ENCODE measurements around the gene POLD4.
A peak's percentile ranks its signal among the peaks of the same experiment; 100 is the strongest.

Gene POLD4

DNA sequence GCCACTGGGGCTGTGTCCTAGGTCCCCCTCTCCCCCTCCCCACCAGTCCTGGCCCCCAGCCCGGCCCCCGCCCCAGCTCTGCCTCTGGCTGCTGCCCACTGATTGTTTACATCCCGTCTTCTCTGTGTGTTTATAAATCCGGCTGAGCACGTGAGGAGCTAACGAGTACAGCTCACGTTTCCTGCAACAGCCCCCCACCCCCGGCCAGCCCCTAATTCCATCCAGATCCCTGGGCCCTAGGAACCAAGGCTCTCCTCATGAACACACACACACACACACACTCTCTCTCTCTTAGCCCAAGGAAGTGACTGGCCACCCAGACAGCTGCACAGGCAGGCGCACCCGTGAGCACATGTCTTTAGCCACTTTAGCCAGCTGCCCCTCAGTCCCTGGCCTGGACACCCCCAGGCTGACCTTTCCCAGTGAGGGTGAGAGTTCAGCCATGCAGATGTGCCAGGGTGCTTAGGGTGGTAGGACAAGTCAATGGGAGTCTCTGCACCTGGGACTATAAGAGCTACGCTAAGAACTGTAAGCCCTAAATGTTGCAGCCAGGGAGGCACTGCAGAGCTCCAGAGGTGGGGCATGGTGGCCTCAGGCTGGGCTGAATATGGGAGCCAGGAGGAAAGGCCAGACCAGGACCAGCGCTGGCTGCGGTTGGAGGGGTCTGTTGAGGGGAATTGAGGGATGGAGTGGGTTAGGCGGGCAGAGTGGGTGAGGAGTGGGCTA is 17.2 kb upstream of the POLD4 start:
- no peak for DNase-seq

DNA sequence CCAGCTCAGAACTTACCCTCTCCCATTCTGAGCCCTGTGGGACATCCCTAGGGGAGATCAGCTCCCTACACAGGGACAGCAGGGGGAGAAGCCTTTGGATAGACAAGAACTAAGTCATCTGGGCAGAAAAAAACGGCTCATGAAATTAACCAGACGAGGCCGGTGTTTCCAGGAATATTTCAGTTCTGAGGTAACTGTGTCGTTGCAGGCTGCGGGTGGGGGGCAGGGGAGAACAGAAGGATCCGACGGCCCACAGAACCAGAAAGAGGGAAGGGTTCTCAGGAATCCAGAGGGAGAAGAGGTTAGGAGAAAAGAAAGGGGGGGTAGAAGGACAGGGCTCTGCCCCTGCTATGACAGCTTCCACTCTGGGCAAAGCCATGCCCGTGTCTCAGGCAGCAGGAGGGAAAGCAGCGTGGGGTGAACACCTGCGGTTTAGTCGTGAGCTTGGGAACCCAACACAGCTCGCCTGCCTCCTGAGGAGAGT is 16.5 kb upstream of the POLD4 start:
- no peak for DNase-seq

DNA sequence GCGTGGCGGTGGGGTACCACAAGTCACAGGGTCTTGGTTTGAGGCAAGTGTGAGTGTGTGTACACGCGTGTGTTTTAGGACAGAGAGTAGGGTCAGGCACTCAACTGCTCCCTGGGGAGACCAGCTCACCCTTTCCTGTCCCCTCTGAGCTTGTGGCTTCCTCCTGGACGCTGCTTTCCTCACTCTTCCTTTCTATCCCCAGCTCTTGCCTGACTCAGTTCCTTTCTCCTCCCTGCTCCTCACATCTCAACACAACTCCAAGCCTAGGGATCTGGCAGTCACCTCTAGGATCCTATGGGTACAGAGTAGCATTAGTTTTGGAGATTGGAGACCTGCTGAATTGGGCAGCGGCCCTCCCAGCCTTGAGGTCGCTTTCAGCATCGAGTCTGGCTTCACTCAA is 15.9 kb upstream of the POLD4 start:
- no peak for DNase-seq

DNA sequence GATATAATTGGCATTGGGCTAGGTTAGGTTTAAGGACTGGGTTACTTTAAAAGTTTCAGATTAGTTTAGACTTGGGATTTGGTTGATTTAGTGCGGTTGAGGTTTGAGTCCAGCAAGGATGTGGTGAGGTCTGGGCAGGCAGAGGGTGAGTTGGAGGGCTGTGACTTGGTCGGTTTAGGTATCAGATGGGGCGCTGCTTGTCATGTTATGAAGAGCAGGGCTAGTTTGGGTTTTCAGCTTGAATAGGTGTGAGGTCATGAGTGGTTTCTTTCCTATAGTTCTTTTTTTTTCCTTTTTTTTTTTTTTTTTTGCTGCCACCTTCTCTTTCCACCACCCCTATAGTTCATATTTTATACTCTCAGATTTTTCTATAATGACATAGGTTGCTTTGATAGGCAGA is 15.3 kb upstream of the POLD4 start:
- DNase-seq = no peak

DNA sequence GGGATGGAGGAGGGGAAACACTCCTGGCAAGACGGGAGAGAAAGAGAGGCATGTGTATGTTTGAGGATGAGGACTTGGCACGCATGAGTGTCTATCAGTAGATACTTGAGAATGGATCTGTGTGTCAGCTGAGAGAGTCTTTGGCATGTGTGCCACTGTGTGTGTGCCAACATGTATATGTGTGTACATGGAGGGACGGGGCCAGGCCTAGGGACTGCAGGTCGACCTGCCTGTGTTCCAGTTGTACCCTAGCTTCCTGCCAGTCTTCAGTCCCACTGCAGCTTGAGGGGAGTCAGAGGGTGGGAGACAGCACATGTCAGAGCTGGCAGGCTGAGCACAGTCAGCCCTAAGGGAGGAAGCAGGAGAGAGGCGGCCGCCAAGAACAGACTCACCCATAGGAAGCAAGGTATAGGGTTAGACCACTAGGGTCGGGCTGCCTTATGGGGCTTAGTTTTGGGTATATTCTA is 14.4 kb upstream of the POLD4 start:
- no peak for DNase-seq

DNA sequence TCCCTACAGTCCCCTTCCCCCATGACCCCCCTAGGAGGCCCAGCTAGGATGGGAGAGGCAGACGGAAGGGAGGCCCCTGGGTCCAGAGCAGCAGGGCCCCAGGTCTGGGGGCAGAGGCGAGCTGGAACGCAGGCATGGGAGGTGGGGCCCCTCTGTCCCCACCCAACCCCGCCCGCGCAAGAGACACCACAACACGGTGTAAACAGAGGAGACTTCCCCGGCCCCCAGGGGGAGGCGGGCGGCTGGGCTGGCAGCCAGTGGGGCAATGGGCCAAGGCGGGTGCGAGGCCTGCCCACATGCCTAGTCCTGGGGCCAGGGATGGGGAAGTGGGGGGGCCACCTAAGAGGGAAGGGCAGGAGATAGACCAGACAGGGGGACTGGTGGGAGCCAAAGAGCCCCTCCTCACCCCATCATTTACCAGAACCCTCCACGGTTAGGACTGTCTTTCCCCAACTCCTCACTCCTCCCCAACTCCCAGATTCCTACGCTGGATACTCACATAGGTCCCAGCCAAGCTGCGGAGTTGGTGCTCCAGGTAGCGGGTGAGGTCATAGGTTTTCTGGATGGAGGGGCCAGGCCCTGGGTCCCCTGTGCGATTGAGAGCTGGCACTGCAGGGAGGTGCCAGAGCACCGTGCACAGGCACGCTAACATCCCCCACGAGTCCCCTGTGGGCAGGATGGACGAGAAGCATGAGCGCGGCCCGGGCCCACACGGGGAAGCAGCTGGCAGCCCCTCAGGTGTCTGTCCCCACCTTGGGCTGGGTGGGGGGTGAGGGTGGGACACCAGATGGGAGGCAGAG is 13.8 kb upstream of the POLD4 start:
- DNase-seq = no peak

DNA sequence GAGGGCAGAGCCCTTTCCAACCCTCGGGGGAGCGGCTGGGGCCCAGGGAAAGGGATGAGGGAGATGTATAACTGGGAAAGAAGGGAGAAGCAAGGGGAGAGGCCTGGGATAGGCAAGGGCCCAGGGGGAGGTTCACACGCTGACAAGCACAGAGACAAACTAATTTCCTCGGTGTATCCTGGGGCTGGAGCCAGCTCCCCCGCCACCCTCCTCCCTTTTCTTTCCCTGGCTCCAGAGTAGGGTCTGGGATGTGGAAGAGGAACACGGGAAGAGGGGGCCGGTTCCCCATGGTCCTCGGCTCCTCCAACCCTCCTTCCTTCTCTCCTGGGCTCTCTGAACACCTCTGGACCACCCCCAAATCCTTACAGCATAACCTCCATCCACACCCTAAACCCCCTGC is 13.2 kb upstream of the POLD4 start:
- no peak for DNase-seq

DNA sequence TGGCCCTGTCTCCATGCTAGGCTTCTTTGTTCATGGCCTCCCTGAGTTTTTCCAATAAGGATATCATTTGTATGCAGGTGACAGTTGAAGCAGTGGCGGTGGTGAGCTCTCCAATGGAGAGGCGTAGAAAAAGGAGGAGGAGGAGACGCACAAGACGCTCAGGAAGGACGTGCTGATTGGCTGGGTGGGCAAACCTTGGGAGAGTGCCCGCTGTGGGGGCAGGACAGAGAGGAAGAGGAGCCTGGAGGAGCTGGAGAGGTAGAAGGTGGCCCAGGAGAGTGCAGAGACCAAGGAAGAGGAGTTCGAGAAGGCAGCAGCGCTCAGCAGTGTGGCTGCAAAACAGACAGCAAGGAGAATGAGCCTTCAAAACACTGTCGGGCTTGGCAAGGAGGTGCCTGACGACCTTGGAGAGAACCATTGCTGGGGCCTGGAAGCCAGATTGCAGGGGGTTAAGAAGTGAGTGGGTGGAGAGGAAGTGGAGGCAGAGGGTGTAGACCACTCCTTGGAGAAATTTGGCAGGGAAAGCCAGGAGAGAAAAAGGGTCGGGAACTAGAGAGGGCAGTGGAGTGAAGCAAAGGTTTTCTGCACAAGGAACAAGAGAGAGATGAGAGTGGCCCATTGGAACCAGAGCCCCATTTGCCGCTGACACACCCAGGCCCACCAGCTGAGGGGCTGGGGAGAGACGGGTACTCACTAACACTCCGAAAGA is 12.5 kb upstream of the POLD4 start:
- DNase-seq = no peak

DNA sequence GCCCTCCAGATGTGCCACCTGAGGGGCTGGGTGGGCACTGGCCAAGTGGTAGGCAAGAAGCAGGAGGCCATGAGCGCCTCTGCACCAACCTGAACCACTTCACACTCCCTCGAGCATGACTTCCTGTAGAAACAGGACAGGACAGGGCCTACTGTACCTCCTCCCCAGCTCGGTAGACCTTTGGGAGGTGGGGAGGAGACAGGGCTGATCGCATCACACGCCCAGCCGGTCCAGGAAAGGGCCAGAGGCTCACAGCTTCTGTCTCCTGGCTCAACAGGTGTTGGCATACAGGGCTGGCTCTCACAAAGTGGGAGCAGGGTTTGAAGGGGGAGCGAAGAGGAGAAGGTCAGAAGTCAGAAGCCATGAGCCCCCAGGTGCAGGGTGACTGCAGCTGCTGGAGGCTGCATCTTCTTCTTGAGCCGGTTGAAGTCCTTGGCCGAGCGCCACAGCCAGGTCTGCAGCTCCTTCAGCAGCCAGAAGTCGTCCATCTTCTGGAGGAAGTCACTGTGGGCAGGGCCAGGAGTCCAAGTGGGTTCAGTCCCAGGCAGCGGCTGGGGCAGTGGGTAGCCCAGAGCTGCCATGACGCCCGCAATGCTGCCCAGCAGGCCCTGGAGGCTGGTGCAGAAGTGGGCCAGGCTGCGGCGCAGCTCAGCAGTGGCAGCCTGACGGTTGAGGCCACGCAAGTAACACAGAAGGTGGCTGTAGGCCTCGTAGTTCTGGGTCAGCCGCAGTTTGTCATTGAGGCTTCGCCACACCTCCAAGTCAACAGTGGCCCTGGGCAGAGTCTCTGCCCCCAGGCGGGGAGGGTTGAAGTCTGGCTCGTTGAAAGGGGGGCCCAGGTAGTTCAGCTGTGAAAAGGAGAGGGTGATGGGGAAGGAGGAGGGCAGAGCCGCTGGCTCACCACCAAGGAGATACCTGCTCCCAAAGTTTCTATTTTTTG is 11.7 kb upstream of the POLD4 start:
- DNase-seq = no peak

DNA sequence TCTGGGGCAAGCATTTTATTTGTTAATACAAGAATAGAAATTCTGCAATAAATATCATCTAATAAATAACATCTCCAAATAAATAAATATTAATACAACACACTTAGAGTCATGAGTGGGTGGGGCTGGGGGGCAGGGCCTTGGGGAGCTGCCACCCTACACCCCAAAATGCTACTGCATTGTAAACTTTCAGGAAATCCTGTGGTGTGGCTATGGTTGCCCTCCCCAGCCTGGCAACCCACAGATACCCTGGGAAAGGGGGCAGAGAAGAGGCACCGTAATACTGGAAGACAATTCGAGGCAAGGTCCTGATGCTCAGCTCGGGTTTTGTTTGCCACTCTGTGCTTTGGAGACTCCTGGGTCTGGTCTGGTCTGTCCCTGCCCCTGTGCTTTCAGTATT is 10.8 kb upstream of the POLD4 start:
- no peak for DNase-seq

DNA sequence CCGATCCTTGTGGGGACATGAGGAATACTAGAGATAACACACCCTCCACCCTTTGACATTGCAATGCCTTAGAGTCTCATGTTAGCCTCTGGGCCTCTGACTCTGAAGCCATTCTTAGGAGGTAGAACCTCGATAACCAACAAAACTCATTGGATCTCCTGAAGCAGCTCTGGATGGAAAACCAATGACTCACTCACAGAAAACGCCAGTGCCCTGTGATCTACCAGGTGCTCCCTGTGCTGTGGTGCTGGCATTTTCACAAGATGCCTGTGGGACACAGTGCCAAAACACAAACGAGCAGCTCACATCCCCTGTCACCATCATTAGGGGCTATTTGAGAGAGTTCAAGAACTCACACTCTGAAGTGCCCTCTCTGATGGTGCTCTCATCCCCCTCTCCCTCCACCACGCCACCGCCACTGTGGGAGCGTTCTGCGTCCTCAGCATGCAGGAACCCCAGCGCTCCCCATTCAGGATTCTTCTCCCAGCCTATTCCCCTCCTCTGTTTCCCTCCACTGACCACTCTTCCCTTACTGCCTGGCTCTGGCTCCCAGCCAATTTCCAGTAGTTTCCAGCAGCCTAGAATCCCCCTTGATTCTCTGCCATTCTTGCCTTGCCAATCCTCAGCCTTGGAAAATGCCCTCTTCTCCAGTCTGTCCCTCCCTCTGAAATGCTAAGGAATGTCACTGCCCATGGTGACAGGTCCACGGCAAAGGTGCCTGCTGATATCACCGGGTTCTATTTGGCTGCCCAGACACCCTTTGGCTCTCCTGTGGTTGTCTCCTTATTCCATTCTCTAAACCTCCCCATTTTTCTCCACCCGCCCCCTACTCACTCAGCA is 4.7 kb upstream of the POLD4 start:
- no peak for DNase-seq

DNA sequence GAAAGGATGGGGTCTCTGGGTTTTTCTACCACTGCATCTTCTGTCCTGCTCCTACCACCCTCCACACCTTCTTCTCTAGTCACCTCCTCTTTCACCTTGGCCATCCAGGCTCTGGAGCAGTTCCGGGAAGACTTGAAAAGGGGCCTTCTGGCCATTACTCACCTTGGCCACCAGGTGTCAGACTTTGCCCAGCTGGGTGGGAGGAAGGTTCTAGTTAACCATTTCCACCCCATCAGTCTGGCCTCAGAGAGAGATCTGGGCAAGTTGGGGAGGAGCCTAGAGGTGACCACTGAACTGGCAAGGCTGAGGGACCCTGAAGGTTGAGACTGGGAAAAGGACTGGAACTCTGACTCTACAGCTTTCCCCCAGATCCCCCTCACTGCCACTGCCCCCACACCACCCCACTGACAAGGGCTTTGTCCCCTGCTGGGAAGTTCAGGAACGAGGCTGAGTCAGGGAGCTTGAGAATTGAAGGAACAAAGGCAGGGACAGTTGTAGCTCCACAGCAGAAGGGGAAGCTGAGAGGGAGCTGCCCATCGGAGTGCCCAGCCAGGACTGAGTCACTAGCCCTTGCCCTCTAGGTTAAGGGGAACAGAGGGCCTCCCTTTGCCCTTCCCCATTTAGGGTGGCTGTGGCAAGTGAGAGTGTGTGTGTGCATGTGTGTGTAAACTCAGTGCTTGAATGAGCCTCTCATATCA is 3.7 kb upstream of the POLD4 start:
- peak; percentile 95 for DNase-seq

DNA sequence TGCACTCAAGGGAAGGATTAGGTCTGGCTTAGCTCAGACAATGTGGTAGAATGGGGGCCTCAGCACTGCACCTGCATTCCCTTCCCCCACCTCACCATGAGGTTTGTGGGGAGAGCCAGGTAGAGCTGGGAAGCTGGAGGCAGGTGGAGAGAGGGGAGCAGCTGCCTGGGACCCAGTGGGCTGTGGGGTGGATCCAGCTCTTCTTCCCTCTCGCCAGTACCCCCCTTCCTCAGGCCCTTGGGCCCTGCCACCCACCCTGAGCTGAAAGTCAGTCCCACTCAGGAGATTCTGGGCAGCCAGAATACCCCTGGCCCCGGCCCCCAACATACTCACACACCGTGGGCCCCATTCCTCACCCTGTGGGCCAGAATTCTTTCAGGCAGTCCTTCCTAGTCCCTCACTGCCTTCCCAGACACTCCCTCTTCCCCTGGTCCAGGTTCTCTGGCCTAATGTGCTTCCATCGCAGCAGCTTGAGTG is 3.1 kb upstream of the POLD4 start:
- DNase-seq = no peak

DNA sequence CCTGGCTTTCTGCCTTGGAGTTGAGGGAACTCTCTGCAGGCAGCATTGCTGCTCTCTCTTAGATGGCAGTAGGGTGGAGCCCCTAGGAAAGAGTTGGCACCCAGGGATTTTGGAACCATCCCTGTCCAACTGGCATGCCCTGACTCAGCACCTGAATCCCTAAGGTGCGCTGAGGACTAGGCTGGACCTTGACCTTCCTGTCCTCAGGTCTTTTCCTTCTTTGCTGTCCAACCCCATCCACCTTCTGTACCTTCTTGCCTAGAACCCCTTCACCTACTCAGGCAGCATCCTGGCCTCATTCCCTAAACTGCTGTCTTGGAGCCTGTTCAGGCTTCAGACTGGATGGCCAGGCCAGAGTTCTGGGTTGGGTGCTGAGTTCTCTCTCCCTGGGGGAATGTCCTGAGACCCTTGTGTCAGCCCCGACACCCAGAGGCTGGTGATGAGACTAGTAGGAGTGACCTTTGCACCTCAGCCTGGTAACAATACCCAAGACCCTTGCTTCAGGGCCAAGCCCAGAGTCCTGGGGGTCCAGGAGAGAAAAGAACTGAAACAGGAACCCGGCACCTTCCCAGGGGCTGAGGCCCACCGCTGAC is 2.5 kb upstream of the POLD4 start:
- DNase-seq = no peak

DNA sequence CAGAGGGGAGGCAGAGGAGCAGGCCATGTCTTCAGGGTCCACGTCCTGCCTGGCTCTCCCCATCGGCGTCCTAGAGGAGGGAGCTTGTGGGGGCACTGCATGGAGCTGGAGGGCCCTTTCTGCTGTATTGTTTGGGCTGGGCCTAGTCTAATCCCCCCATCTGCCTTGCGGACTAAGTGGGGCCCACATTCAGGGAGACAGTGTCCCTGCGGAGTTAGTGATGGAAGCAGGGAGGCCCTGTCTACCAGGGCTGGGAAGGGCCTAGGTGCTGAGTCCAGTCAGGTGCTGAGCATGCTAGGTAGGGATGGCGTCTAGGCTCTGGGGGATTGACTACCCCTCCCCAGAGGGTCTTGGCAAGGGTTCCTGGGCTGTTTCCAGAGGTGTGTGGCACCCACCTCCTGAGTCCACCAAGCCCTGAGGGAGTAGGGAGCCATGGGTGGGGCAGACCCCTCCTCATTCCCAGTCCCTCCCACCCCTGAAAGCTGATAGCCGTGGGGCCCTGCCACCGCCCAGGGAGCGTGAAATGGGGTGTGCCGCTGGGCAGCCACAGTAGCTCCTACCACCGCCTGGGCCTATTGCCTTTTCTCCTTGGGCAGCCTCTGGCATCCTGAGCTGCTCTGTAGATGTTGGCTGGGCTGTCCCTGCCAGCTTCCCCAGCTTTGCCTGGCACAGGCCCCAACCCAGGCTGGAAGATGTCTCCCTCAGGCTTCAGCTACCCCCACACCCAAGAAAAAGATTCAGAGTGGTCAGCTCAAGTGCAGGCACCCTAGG is 1.9 kb upstream of the POLD4 start:
- no peak for DNase-seq

DNA sequence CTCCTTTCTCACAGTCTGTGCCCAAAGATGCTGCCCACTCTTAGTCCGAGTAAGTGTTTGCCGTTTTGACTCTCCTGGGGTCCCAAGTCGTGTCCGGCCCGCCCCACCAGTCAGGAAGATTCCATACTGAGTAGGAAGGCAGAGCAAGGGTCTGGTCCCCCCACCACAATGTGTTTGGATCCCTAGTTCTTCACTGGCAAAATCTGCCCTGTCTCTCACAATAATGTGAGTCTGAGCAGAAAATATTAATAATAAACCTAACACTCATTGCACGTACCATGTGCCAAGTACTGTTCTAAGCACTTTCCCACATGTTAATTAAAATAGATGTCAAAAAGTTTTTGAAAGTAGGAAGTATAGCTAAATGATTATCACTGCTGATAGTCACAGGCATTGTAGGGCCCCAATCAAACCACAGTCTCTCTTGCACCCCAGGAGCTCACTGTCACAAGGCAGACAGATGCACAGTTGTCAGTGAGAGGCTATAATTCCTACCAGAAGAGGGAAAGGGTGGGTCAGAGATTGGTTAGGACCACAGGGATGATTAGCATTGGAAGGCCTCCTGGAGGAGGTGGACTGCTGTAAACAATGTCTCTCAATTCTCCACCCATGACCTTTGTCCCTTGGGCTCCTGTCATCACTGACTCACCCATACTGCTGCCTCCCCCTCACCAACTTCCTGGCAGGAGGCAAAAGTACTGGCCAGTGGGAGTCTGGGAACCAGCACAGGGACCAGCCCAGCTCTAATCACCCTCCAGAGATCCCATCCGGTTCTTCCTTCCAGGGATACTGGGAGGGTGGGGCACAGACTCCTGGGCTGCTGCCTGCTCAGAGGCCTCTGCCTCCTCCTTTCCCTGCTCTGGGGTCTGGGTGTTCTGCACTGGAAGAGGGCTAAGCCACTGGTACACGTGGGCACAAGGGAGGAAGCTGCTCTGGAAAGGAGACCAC is 1.0 kb upstream of the POLD4 start:
- peak; percentile 89 for DNase-seq

DNA sequence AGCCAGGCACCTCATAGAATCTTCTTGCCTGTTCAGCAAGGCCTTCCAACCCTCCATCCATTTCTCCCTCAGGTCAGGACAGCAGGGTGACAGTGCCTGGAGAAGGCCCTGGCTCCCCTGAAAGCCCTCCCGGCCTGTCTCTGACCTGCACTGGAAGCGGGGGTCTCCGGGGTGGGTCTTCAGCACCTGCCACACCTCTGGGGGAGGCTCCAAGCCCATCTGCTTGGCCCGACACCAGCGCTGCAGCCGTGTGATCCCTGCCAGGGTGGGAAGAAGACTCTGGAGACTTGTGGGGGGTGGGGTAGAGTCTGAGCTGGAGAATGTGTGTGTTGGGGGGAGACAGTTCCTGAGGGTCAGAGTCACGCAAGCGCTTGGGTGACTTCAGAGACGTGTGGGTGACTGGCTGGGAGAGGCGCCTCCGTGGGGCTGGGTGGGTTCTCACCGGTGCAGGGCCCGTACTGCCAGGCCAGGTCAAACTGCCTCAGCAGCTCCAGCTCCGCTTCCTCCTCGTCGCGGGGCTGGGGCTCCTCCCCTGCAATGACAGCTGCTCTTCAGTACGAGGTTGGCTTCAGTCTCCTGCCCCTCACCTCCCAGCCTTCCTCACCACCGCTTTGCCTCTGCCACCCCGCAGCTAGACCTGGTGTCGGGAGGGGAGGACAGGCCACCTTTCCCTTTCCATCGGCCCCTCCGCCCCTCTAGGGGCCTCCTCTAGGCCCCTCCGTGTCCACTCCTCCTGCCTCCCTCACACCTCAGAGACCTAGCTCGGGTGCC is 615 bp downstream of the POLD4 start:
- DNase-seq = peak; percentile 72

All from inflammatory macrophage treated with lipopolysaccharide for 4 hours (primary cell).